Upper lobe of right lung (tissue), 1 donor: ENCODE data around the gene SYNDIG1. TPM values are rescaled to one million over a fixed set of nuclear protein-coding genes. Genes with fewer than 3 reads are reported as not detected.

ENCODE experiments used
- ATAC-seq: fragments of 200-7000 bp; cut with Tn5 transposase; one replicate; pipeline ENCODE4 v1.9.1; 2020; ENCODE audit warnings: mild to moderate bottlenecking, moderate library complexity
- DNase-seq: peaks from one replicate; pipeline ENCODE4 v3.0.0-alpha.2; 2020
- H3K27ac ChIP-seq: fragments of 200-600 bp; one replicate; pipeline ENCODE4 v1.8.0; 2022
- H3K27me3 ChIP-seq: fragments of 200-600 bp; one replicate; pipeline ENCODE4 v1.8.0; 2022; ENCODE audit warnings: mild to moderate bottlenecking
- H3K36me3 ChIP-seq: fragments of 200-600 bp; one replicate; pipeline ENCODE4 v1.8.0; 2022
- H3K4me1 ChIP-seq: fragments of 200-600 bp; one replicate; pipeline ENCODE4 v1.8.0; 2022
- H3K4me3 ChIP-seq: fragments of 200-600 bp; one replicate; pipeline ENCODE4 v1.8.0; 2022; ENCODE audit warnings: mild to moderate bottlenecking
- H3K9me3 ChIP-seq: fragments of 200-600 bp; one replicate; pipeline ENCODE4 v1.8.0; 2022
- CTCF ChIP-seq: fragments of 200-600 bp; IDR thresholded peaks from one replicate; pipeline ENCODE4 v1.8.0; 2022; ENCODE audit warnings: antibody characterized with exemption
- intact Hi-C: fragments of 100-400 bp; cut with DNase I; formaldehyde crosslinking; loops from one replicate; pipeline ENCODE4 v1.11.0; 2022
- total RNA-seq: library from RNA; stranded (reverse); fragmentation: NEBNext Ultra II Directional; extraction: Animal tissue kit (Norgen Biotek cat#: 25700); gene quantifications from one replicate; pipeline ENCODE4 v1.2.1, GENCODE V29; 2021
- donor health status: DM: no; HTN: yes; CAD: no; lungs with severe emphysema.

SYNDIG1 gene
- total RNA-seq, 1 donor from 2014 or later: not detected

- TF ChIP-seq CTCF: no peak
- Histone ChIP-seq H3K4me1 (no peaks in the 10 kb centered on the region), H3K36me3 (no peaks in the 10 kb centered on the region), H3K27ac (no peak overlapping the region), H3K9me3 (no peaks in the 10 kb centered on the region), H3K4me3 (no peak overlapping the region), H3K27me3 (no peaks in the 10 kb centered on the region)
- DNase-seq (no peak), ATAC-seq (no peak)
- intact Hi-C loops: no loop called here
Measured at GRCh38 chr20:24588047-24588635, 118.7 kb downstream of the SYNDIG1 start.

- Histone ChIP-seq H3K4me3 (no peak overlapping the region), H3K36me3 (no peaks in the 10 kb centered on the region), H3K27ac (no peak overlapping the region), H3K9me3 (no peaks in the 10 kb centered on the region), H3K27me3 (no peaks in the 10 kb centered on the region), H3K4me1 (no peaks in the 10 kb centered on the region)
- ATAC-seq (no peak), DNase-seq (no peak)
- no peak for TF ChIP-seq CTCF
- intact Hi-C loops: no loop called here
Measured at GRCh38 chr20:24588725-24589340, 119.4 kb downstream of the SYNDIG1 start.

GRCh38 chr20:24589381-24589780, 120.0 kb downstream of the SYNDIG1 start:
- DNase-seq: no peak
- Histone ChIP-seq H3K9me3 (peaks cover 2% of the 10 kb centered on the region), H3K4me1 (no peaks in the 10 kb centered on the region), H3K4me3 (no peak overlapping the region), H3K36me3 (no peaks in the 10 kb centered on the region), H3K27ac (no peak overlapping the region), H3K27me3 (no peaks in the 10 kb centered on the region)
- no peak for TF ChIP-seq CTCF
- intact Hi-C loops: no loop called here
- no peak for ATAC-seq

GRCh38 chr20:24589815-24590177, 120.4 kb downstream of the SYNDIG1 start:
- Histone ChIP-seq H3K9me3 (peaks cover 3% of the 10 kb centered on the region), H3K27ac (no peak overlapping the region), H3K36me3 (no peaks in the 10 kb centered on the region), H3K4me1 (no peaks in the 10 kb centered on the region), H3K4me3 (no peak overlapping the region), H3K27me3 (no peaks in the 10 kb centered on the region)
- TF ChIP-seq CTCF: no peak
- DNase-seq: no peak
- ATAC-seq: no peak
- intact Hi-C loops: no loop called here

- ATAC-seq (no peak), DNase-seq (no peak)
- H3K4me1 ChIP-seq: no peaks in the 10 kb centered on the region
- H3K4me3 ChIP-seq: no peak overlapping the region
- H3K27me3 ChIP-seq: no peaks in the 10 kb centered on the region
- intact Hi-C loops: no loop called here
- peaks cover 3% of the 10 kb centered on the region for H3K9me3 ChIP-seq
- H3K36me3 ChIP-seq: no peaks in the 10 kb centered on the region
- no peak overlapping the region for H3K27ac ChIP-seq
- no peak for TF ChIP-seq CTCF
Measured at GRCh38 chr20:24590178-24590982, 121.0 kb downstream of the SYNDIG1 start.
